ENCODE results near the gene CLCA1. TPM values are rescaled to one million over a fixed set of nuclear protein-coding genes. Genes with fewer than 3 reads are reported as not detected.
"Not testable (repeated sequence)": the region's sequence is repeated elsewhere in the genome, so short reads cannot be mapped to it uniquely, and the experiment has no call there.

Gene CLCA1
- polyA plus RNA-seq, 5 donors = 1.1 TPM; not detected in 4

DNA sequence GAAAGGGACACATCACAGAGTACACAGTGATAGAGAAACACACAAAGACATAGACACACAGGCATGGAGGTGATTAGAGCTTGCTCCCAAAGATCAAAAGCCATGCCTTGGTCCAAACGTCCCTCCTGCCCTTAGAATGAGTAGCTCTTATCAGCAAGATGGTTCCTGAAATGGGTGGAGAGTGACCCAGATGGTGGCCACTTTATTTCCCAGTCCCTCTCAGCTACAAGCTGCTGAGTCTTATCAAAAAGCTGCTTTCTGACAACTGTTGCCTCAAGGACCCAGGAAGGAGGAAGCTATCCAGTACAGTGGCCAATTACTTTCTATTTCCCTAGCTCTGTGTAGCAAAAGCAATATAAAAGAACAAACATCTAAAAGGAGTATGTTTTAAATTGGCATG is 7.7 kb upstream of the CLCA1 start:
- DNase-seq = no peak

DNA sequence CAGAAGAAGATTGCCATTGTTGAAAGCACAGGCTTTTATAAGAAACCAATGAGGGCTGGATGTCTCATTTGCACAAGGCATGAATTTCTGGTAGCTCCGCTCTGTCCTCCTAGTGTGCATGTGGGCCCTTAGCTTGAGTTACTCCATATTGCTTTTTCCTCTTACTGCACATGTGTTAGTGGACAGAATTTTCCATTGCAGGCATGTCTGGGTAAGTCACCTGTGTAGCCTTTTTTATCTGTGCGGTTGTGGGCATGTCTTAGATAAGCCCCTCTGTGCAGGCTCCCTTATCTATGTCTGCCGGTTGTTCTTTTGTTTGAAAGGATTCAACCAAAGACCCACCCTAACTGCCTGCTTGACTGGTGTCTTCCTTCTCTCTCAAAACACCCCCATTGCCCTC is 7.2 kb upstream of the CLCA1 start:
- DNase-seq = no peak

DNA sequence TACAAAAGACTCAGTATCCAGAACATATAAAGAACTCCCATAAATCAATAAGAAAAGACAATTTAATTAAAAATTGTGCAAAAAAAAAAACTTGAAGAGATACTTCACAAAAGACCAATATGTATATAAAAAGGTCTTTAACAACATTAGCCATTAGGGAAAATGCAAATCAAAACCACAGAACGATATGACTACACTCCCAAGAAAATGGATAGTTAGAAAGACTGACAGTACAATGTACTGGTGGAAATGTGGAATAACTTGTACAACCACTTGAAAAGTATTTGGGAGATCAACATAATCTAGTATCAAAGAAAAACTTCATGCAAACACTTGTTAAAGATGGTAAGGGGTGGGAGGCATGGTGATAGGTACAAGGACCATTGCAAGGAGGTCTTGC is 3.9 kb upstream of the CLCA1 start:
- no peak for DNase-seq

DNA sequence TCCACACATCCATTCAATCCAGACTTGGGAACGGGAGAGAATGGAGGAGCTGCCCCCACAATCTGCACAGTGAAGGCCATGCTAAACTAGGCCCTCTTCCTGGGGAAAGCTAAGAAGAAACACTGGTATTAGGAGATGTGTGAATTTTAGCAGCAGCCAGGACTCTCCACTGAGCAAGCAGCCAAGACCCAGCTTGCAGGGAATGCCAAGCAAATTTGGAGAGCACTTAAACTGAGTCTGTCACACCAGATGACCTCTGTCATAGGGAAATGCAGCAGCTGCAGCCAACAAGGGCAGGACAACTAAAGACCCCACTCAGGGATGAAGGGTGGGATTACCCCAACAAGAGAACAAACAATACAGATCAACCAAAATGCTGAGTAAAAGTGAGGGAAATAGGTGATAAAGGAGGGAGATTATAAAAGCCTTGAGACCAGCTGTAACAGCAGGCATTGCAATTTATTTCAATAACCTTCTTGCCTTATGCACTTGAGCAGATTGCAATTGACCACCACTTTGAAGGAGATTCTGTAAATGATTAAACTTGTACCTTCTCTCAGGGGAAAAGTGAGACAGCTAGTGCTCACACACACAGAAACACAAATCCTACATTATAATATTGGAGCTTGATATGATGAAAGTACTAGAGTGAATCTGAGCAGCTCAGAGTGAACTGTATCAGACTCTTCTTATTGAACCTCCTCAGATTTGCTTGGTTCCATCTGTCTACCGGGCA is 2.5 kb upstream of the CLCA1 start:
- DNase-seq = no peak

DNA sequence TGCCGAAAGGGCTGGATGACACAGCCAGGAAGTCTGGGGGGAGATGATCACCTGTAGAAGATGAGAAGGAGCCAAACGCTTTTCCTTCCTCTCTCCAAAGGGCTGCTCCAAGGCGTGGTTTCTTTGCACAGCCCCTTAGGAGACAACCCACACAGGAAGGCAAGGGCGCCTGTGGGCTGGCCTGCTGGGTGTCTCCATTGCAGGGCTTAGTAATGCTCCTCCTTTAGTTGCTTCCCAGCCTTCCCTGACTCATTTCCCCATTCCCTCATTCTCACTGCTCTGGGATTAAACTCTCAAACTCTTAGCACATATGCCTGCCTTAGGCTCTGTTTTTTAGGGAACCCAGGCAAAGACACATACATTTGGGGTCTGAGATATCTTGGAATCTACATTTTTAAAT is 1.7 kb upstream of the CLCA1 start:
- no peak for DNase-seq

DNA sequence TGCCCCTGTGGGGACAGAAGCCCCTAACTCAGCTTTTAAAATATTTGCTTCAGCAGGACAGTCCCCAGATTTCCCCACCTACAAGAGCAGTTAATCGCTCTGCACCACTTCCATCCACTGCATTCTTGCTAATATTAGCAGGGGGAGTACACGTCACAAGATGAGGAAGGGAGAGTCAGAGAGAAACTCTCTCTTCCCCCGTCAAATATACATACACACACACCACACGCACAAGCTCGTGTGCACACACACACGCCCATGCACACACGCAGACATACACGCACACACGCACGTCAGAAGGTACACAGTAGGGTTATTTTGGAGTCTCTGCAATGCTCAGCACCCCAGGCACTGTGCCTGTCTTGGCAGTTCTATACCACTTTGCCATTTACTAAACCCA is 2.1 kb downstream of the CLCA1 start:
- DNase-seq = no peak

DNA sequence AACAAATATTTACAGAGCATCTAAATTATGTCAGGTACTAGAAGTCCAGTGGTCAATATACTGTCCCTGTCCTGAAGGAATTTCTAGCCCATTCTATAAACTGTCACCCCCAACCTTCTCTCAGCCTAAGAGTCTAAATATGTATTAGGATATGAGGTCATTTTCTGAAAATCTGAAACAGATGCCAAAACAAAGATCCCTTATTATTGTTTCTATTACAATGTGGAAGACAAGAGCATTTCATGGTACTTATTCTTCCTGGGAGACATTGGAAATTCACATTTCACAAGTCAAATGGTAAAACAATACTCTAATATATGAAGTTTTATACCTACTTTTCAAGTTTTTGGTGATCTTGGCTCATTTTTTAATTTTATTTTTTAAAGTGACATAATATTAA is 2.6 kb downstream of the CLCA1 start:
- no peak for DNase-seq

DNA sequence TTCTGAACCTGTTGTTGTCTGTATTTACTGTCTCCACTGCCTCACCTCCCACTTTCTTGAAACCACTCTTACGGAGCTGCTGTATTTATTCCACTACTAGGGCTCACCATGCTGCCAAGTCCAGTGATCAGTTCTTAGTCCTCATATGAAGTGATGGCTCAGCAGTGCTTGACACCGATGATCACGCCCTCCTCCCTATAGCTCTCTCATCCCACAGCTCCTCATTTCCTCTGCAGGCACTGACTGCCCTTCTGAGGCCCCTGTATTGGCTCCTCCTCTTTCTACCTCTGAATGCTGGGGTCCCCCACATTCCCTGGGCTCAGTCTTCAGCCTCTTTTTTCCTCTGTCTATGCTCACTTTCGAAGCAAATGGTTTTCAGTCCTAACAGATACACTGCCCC is 3.4 kb downstream of the CLCA1 start:
- no peak for DNase-seq

DNA sequence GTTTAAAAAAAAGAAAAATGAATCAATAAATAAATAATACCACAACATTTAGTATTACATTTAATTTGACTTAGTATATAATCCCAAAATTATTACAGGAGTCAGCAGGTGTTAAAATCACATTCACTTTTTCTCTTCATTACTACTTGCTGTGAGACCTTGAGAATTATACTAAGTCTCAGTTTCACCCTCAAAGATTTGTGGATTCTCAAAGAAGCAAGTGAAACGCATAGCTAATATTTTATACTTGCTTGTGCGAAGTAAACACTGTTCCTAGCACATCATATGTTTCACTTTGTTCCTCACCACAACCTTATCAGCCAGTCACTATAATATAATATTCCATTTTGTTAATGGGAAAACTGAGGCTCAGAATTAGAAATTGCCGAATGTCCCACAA is 4.0 kb downstream of the CLCA1 start:
- no peak for DNase-seq

DNA sequence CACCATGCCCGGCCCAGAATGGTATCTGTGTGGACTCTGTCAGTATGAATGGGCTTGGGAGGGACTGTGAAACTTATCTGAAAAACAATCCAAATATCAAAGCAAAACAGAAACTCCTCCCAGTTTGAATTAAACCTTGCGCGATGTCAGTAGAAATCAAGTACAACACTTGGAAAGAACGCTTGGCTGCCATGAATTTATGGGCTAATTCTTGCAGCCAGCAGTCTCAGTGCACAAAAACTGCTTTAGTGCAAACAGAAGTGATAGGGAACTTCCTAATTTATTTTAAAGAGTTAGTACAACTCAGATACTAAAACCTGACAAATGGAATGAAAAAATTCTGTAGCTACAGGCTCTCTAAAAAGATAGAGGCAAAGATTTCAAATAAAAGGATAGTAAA is 8.5 kb downstream of the CLCA1 start:
- DNase-seq = no peak

DNA sequence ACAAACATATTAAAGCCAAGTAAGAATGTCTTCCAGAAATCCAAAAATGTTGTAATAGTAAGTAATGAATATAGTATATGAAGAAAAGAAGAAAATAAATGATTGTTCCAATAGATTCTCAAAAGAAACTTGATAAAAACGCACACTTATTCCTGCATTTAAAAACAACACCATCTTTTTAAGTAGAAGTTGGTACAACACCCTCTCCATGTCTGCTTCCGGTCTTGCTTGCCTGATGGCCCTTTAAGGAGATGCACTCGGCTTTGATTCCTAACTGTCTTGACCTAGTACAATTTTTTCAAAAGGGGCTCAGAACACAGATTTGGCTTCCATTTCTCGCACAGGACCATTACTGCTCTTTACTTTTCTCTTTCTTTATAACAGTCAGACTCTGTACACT is 9.0 kb downstream of the CLCA1 start:
- peak in 1 of 2 donors; percentile 6 for DNase-seq

DNA sequence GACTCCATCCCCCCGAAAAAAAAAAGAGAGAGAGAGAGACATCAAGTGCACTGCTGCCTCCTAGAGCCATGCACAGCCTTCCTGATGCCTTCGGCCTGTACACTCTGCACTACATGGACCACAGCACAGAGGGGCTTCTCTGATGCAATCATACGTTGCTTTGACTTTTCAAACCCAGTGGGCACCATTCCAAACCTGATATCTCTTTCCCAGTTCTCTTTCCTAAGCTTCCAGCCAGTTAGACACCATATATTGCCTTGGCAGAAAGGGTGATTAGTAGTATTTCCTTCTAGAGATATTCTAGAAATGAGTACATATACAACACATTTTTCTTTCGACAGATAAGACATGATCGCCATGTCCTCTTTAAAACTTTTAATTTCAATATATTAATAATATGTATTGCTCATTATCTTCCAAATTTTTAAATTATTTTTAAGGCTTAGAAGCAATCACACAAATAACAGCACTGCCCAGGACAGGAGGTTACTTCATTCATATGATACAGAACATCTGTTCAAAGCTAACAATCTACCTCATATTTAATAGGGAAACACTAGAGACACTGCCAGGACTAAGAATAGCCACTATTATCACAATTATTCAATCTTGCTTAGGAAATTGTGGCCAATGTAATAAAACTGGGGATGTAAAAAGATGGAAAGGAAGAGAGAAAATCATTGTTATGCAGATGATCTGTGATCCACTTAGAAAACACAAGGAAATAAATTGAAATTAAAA is 9.9 kb downstream of the CLCA1 start:
- DNase-seq = peak; percentile 34 to 42

DNA sequence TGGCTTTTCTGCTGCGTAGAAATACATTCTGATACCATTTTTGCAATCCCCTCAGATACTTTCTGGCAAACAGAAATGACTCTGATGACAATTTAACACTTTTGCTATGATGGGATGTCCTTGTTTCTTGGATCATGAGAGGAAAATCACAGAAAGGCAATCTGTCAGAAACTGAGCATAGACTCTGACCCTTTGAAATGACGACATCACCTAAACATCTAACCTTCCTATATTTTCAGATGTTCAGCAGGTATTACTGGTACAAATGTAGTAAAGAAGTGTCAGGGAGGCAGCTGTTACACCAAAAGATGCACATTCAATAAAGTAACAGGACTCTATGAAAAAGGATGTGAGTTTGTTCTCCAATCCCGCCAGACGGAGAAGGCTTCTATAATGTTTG is 13.2 kb downstream of the CLCA1 start:
- no peak for DNase-seq

DNA sequence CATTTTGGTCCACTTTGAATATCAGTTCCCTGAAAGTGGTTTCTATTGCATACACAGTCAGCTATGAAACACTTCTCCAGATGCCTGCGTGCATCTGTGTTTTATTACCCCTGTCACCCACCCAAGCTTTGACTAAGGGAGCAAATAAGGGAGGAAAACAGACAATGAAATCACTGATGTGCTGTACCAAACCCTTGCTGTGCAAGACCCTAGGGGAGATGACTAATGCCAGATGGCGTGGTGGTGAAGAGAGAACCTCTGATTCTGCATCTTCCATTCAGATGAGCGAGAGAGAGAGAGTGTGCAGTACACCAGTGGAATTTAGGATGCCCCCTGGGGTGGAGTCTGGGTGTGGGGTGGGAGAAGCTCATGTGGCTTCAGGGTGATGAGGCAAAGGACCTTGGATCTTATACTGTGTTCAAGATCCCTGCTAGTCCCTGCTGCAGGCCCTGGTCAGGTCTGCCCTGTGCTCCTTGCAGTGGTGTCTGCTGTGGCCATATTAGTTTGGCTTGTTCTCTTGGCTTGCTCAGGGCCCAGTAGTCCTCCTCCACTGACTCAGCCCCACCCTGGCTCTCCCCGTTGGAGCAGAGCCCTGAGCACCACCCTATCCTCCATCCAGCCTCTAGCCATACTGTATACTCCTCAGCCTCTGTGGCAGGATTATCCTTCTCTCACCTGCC is 18.5 kb downstream of the CLCA1 start:
- DNase-seq = no peak

DNA sequence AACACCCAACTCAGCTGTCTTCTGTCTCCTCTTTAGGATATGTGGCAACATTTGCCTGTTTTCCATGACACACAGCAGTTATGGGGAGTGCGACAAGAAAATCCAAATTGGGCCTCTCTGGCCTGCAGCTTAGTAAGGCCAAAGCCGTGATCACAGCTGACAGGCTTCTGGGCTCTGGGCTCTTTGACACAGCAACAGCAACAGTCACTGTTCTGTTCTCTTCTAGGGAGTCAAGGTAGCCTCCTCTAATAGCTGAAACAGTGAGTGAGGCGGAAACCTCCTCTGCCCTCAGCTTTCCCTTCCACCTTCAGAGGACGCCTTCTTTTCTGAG is 19.0 kb downstream of the CLCA1 start:
- DNase-seq = no peak

DNA sequence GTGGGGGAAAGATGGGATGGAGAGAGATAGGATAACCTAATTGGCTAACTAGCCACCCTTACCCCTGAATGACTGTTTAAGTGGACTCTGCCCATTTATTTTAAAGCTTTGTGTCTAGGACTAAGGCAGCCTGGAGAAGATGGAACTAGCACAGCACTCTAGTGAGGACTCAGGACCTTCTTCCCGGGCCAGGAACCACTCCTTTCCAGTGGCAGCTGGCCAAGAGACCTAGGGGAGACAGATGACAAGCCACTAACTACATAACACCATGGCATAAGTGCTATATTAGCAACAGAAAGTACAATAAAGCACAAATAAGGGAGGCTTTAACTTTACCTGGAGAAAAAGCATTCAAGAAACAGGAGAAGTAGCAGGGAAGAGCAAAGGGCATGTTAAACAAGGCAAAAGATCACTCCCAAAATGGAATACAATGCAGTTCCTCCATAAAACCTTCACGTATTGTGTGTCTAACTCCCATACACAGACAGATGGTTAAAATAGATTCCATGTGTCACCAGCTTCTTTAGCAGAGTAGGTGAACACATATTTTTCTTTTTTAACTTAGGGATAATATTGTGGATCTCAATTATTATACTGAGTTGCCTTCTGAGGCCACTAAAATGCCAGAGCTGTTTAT is 20.6 kb downstream of the CLCA1 start:
- no peak for DNase-seq

DNA sequence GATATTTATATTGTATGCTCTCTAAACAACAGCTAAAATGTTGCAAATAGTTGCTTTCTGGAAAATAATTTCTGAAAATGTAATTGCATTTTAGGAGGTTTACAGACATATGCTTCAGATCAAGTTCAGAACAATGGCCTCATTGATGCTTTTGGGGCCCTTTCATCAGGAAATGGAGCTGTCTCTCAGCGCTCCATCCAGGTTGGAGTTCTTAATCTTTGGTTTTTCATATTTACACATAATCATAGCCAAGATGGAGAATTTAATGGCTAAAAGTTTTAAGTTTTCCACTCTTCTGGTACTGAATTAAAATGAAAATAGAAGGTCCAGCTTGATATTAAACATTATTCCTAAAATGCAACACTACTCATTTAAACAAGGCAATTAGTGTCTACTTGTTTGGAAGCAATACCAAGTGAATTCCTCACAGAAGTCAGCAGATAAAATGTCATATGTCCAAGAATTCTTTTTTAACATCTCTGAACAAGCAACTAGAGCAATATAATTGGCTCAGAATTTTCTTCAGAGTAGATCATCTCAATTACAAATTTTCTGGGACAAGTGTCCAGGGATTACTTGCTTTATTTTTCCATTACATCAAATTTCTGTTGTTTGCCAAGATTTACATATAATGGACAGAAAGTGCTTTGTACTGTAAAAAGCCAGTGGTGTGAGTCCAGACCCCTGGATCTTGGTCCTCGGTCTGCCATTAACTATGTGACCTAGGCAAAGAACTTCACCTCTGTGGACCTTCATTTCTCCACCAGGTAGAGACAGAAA is 22.6 kb downstream of the CLCA1 start:
- no peak for DNase-seq

DNA sequence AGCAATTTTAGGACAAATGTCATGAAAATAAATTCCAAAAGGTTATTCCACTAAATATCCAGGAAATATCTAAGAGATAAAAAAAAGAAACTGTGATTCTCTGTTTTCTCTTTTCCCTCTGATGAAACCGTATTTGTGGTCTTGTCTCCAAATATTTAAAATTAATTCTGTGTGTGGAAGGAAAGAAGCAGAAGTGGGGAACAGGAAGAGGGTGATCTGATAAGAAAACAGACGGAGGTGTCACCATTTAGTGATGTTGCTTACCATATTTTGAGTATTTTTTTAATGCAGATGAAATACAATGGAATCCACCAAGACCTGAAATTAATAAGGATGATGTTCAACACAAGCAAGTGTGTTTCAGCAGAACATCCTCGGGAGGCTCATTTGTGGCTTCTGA is 29.6 kb downstream of the CLCA1 start:
- DNase-seq = no peak

DNA sequence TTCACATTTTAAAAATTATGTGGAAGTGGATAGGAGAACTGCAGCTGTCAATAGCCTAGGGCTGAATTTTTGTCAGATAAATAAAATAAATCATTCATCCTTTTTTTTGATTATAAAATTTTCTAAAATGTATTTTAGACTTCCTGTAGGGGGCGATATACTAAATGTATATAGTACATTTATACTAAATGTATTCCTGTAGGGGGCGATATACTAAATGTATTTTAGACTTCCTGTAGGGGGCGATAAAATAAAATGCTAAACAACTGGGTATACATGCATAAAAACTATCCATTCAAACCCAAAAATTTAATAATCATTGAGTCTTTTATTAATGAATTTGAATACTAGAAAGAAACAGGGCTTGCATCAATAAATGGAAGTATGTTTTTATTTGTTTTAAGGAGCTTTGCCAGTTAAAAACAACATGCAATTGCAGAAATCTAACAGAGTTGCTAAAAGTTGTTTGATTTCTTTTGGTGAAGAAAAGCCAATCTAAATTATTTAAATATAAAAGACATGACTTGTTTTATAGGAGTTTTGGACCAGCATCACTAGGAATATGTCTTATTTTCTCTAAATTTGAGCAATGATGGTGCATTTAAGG is 31.4 kb downstream of the CLCA1 start:
- no peak for DNase-seq

DNA sequence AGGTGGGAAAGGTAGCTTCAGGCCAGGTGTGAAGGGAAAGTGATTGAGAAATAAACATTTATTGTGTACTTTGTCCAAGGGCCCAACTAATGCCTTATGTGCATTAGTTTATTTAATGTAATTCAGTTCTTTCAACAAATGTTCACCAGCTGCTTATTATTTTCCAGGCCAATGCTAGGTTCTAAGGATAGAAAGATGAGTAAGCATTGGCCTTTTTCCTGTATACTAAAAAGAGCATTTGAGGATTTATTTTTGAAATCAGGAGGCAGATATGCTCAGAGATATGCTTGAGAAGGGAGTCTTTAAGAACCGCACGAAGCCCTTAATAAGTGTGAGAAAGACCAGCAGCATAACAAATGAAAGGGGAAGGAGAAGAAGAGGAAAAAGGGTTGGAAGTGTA is 32.0 kb downstream of the CLCA1 start:
- DNase-seq = no peak

DNA sequence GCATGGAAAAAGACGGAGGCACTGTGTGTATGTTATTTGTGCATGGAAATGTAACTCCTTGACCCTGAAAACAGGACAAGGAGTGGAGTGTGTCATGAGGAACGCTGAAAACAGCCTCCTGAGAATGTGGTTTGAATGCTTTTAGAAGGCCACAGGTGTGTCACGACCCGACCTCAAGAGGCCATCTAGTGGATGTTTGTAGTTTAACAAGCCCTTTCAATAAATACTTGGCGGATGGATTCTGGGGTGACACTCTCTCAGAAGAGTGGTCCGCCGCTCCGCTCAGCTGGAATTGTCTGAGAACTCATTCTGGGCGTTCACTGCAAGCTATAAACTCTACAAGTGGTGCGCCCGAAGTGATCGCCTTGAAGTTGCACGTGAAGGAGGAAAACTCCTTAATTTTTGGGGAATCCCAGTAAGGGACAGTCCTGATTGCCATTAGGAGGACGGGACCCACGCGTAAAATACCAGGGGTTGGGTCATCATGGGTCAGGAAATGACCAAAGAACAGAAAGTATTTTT is 33.5 kb downstream of the CLCA1 start:
- not testable (repeated sequence) for DNase-seq
